ENCODE measurements around the gene SORBS1.

- TF ChIP-seq CTCF (IDR thresholded peaks at IDR 0.05; ENCODE audit: insufficient read depth, low read length, poor library complexity, severe bottlenecking) (no peak), EZH2phosphoT487 (conservative IDR thresholded peaks at IDR 0.05; ENCODE audit: low read length) (no peak)
Observed at GRCh38 chr10:95539560-95540284, 21.4 kb downstream of the SORBS1 start.

Measured in SU-DHL-6 (cell line).